ENCODE measurements around the gene TTC39B.

DNA sequence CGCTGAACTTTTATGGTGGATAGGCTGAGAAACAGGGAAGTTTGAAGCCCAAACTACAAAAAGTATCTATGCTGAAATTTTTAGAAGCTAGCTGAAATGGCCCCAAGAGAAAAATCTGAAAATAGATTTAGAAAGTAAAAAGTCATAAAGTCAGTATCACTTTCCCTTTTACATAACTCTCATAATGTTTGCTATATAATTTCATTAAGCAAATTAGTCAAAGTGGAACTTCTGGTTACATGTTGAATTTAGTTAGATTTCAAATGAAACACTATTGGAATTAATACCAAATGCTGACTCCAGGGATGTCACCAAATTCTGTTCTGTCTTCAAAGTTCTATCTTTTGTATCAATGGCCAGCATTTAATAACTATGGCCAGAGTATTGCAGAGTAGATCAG is 126.9 kb downstream of the TTC39B start:
- TF ChIP-seq, protein P1, sequence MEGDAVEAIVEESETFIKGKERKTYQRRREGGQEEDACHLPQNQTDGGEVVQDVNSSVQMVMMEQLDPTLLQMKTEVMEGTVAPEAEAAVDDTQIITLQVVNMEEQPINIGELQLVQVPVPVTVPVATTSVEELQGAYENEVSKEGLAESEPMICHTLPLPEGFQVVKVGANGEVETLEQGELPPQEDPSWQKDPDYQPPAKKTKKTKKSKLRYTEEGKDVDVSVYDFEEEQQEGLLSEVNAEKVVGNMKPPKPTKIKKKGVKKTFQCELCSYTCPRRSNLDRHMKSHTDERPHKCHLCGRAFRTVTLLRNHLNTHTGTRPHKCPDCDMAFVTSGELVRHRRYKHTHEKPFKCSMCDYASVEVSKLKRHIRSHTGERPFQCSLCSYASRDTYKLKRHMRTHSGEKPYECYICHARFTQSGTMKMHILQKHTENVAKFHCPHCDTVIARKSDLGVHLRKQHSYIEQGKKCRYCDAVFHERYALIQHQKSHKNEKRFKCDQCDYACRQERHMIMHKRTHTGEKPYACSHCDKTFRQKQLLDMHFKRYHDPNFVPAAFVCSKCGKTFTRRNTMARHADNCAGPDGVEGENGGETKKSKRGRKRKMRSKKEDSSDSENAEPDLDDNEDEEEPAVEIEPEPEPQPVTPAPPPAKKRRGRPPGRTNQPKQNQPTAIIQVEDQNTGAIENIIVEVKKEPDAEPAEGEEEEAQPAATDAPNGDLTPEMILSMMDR (IDR thresholded peaks at IDR 0.05) = no peak
- no peak for TF ChIP-seq ZFX (IDR thresholded peaks at IDR 0.05; ENCODE audit: borderline replicate concordance)
